NCI-H2227 (cell line): ENCODE measurements around the gene GAB4.
A peak's percentile ranks its signal among the peaks of the same experiment; 100 is the strongest.
"Not testable (repeated sequence)": the region's sequence is repeated elsewhere in the genome, so short reads cannot be mapped to it uniquely, and the experiment has no call there.

Experiments used
- DNase-seq: peaks from one replicate; lab custom pipeline; 2025; ENCODE audit not compliant: unreplicated experiment; lab: John Stamatoyannopoulos, UW

The GAB4 gene, protein sequence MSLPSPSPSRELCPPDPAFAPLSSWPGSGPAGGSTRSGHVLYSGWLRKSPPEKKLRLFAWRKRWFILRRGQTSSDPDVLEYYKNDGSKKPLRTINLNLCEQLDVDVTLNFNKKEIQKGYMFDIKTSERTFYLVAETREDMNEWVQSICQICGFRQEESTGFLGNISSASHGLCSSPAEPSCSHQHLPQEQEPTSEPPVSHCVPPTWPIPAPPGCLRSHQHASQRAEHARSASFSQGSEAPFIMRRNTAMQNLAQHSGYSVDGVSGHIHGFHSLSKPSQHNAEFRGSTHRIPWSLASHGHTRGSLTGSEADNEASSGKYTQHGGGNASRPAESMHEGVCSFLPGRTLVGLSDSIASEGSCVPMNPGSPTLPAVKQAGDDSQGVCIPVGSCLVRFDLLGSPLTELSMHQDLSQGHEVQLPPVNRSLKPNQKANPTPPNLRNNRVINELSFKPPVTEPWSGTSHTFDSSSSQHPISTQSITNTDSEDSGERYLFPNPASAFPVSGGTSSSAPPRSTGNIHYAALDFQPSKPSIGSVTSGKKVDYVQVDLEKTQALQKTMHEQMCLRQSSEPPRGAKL

DNA sequence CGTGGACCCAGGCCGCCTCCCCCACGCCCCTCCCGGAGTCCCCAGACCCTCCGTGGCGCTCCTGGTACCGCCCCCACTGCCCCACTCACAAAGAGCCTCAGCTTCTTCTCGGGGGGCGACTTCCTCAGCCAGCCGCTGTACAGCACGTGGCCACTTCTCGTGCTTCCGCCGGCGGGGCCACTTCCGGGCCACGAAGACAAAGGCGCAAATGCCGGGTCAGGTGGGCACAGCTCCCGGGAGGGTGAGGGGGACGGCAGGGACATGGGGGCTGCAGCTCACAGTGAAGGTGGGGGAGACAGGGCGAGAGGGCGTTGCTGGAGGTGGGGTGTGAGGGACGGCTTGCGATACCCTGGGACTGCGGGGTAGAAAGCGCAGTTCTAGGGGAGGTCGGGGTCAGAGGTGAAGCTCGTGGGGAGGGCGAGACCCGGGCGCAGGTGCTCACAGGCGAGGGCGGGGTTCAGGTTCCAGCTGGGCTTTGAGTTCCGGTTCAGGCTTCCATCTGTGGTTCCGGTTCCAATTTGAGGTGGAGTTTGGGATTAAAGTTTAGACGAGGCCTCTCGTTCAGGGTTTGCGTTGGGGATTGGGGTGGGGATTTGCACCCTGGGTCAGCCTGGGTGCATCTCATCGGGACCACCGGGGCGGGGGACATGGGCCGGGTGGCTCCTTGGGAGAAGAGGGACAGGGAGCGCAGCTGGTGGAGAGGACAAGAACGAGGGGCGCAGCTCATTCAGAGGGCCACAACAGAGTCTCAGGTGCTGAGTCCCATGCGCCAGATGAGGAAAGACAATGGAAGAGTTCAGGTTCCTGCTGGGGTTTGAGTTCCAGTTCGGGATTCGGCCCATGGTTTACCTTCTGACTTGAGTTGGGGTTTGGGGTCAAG is at the start of gene GAB4:
TSS of gene GAB4 (minus strand) at position 371 of the 880 bp plus-strand sequence. CDS start at position 263, 108 bp downstream.
- peak; percentile 15 for DNase-seq

DNA sequence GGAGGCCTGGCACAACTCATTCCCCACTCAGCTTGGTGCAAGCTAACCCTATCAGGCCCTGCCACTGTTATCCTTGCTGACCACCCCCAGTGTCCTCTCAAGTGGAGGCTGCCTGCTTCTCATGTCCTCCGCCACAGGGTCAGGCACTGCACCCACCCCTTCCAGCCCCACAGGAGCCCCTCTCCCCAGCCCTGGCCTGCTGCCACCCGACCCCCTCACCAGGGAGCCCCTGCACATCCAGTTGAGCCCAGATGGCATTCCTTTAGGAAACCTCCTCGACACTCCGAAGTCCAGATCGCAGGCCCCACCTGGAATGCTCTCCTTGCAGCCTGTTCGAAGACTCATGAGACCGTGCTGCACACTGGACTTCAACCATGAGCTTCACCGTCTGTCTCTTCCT is 48.8 kb upstream of the GAB4 start:
- no peak for DNase-seq

DNA sequence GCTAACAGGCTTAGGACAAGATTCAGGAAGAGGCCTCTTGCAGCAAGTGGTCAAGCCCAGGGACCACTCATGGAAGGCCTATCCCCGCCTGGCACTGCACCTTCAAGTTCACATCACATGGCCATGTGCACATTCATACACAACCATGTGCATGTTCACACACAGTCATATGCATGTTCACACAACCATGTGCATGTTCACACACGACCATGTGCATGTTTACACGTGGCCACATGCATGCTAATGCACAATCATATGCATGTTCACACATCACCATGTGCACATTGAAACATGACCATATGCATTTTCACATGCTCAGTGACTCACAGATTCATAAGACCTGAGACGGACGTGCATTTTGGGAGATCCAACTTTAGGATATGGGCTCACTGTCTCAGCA is 48.0 kb upstream of the GAB4 start:
- DNase-seq, result no peak

DNA sequence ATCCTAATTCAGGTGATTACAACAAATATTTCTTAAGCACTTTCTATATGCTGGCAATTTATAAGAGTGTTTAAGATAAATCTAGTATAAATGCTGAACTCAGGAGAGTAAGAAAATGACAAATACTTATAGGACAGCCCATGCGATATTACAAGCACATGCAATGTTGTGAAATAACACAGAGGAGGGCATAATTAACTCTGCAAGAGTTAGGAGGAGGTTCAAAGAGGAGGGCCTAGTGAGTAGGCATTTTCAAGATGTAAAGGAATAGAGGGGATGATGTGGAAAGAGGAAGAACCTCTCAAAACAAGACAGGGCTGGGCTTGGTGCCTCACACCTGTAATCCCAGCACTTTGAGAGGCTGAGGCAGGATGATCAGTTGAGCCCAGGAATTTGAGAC is 39.6 kb upstream of the GAB4 start:
- no peak for DNase-seq

DNA sequence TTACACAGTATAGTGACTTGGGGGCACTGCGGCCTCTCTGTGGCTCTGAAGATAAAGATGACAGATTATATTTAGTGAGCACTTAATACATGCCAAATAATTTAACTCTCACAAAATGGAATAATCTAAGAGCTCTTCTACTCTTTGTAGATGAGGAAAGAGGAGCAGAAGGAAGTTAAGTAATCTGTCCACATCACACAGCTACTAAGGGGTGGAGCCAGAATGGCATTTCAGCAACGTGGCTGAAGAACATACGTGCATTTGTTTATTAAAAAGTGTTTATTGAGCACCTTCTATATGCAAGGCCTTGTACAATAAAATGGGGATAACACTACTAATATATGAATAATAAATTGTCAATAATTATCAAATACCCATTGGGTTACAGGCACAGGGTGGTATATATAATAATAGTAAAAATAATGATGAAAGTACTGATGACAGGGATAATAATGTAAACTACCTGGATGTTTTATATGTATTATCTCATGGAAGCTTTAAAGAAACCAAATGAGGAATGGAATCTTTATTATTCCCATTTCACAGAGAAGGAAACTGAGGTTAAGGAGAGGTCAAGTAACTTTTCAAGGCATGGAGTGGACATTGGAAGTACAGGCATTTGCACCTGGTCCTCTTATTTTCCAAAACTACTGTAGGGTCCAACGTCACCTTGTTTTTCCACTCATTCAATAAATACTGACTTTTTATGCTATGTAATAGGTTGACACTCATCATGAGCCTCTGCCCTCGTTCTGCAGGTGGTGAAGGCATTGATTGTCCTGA is 38.7 kb upstream of the GAB4 start:
- DNase-seq, result no peak

DNA sequence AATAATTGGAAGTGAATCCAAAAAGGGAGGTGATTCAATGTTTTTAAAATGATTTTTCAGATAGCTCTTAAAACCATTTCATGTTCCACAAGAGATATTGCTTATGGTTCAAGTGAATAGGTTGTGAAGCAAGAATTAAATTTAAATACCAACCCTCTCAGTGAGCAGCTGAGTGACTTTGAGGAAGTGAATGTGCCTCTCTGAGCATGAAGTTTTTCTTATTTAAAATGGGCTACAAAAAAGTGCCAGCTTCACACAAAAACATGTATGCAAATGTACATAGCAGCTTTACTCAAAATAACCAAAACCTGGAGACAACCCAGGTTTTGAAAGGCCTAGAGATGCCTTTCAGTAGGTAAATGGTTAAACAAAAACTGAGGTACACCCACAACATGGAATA is 35.5 kb upstream of the GAB4 start:
- no peak for DNase-seq

DNA sequence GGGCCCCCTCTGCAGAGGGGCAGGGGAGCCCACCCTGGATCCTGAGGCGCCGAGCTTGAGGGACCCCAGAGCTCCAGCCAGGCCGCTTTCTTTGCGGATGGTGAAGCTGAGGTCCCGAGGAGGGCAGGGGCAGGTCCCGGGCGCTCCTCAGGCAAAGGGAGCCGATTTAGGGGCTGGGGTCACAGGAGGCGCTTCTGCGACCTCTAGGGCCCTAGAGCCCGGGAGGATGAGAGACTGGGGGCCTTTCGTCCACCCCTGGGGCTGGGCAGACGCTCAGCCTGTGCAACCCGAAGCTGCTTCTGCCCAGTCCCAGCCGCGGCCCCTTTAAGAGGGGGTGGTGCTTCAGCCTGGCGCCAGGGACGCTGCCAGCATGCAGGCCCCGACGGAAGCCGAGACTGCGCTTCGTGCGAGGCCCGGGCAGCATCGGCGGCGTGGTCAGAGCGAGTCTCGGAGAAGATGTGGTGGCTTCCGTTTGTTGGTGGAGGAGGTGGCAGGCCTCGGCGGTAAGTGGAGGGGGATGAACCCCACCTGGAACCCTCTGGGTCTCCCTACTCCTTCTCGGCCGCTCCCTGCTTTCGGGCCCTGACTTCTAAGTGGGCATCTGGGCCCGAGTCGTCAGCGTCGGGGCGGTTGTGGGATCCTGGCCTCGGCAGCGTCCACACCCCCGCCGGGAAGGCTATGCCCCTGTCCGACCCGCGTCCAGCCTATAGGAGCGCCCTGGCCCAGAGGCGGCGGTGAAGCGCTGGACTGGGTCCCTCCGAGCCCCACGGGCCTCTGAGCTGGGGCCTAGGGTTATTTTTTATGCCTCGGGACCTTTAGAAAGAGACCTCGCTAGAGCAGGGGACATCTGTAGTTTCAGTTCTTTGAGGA is 29.1 kb upstream of the GAB4 start:
- DNase-seq, result peak; percentile 39

DNA sequence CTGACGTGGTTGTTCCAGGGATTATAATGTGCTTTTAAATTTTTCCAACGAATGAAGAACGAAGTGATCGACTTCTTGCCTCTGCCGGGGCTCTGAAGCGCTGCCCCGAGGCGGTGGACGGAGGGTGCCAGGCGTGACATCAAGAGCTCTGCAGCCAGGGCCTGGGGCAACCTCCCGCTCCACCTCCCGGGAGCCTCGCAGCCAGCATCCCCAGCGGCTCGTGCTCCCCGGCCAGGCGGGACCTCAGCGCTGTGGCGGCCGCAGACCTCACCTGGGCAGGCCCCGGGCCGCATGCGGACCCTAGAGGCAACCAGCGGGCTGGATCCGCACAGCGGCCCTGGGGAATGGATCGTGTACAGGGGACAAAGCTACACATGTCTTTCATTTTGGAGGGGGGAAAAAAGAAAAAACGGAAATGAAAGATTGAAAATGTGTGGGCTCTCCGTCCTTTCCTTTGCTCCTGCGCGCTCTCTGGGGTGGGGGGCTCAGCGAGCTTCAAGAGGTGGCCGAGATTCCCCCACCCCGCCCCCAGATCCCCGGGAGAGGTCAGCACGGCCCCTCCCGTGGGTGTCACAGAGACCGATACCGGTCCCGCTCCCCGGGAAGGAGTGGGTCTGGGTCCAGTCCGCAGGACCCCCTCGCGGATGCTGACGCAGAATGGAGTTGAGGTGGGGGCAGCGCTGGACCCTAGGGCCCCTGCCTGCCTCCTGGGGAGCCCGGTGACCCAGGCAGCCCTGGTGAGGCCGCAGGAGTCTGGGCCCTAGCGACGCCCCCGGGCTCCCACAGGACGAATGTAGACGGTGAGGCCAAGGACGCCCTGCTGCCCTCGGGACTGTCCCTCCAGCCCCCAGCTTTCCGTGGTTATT is 28.2 kb upstream of the GAB4 start:
- DNase-seq, result not testable (repeated sequence)

DNA sequence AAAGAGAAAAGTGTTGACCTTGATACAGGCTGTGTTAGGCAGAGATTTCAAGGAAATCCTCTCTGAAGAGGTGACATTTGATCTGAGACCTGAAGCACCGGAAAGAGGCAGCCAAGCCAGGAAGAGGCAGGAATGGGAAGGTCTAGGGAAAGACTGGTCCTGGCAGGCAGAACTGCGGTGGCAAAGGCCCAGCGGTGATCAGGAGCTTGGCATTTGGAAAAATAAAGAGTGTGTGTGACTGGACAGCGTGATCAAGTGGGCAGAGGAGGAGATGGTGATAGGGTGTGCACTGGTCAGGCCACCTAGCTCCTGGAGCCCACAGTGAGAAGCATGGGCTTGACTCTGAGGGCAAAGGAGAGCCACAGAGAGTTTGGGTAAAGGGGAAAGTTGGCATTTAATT is 27.2 kb upstream of the GAB4 start:
- DNase-seq, result no peak

DNA sequence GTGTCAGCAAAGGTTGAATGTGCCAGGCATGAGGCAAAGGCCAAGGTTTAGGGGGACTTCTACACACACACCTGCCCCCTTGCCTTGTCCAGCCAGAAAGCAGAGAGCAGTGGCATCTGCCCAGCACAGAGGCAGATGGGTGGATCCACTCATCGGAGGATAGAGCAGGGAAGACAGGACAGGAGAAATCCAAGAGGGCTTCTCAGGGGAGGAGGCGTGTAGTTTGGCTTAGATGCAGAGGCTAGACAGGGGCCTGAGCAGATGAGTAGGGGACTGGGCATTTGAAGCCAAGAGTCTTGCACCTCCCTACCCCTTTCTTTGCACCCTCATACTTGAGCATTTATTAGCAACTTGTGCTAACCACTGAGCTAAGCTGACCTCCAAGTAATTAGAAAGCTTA is 26.5 kb upstream of the GAB4 start:
- not testable (repeated sequence) for DNase-seq

DNA sequence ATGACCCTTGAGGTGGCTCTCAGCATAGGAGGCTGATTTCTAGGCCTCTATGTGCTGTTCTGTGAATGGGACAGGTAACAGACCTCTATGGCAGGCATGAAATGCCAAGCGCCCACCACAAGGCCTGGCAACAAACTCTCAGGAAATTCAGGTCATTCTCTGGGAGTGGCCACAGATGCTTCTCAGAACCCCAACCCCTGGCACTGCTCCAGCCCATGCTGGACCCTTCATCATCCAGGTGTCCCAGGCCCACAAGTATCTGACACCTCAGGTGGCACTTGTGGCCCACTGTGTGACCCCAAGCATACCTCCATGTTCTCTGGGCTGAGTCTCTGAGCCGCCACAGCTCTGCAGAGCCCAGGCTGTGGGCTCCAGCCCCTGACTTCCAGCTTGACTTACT is 24.3 kb upstream of the GAB4 start:
- not testable (repeated sequence) for DNase-seq

DNA sequence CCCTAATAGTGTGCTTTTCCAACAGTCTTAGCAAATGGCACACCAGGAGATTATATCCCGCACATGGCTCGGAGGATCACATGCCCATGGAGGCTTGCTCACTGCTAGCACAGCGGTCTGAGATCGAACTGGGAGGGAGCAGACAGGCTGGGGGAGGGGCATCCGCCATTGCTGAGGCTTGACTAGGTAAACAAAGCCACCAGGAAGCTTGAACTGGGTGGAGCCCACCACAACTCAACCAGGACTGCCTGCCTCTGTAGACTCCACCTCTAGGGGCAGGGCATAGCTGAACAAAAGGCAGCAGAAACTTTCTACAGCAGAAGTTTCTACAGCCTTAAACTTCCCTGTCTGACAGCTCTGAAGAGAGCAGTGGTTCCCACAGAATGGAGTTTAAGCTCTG is 16.4 kb upstream of the GAB4 start:
- DNase-seq, result not testable (repeated sequence)

DNA sequence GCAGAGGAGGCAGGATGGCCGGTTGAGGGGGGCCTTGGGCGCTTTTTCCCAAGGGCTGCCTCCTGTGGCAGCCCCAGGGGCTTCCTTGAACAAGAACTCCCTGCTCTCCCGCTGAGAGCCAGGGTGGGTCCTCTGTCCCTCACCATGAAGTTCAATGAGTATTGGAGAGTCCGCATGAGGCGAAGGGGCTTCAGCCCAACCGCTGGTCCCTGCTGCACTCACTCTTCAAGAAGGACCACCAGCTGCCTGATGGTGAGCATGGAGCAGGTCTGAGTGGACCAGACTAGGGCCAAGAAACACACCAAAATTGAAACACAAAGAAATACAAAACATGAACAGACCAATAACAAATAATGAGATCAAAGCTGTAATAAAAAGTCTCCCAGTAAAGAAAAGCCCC is 7.5 kb upstream of the GAB4 start:
- DNase-seq, result not testable (repeated sequence)

DNA sequence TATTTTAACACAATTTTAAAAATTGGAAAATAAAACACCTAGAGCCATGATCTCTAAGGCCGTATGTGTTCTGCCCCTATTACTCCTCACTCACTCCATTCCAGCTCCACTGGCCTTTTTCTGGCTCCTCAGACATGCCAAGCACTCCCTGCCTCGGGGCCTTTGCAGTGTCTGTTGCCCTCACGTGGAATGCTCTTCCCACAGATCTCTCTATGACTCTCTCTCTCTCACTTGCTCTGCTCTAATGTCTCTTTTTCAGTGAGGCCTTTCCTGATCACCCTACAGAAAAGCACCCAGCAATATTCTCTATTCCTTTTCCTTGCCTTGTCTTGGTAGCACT is 6.0 kb upstream of the GAB4 start:
- DNase-seq, result not testable (repeated sequence)

DNA sequence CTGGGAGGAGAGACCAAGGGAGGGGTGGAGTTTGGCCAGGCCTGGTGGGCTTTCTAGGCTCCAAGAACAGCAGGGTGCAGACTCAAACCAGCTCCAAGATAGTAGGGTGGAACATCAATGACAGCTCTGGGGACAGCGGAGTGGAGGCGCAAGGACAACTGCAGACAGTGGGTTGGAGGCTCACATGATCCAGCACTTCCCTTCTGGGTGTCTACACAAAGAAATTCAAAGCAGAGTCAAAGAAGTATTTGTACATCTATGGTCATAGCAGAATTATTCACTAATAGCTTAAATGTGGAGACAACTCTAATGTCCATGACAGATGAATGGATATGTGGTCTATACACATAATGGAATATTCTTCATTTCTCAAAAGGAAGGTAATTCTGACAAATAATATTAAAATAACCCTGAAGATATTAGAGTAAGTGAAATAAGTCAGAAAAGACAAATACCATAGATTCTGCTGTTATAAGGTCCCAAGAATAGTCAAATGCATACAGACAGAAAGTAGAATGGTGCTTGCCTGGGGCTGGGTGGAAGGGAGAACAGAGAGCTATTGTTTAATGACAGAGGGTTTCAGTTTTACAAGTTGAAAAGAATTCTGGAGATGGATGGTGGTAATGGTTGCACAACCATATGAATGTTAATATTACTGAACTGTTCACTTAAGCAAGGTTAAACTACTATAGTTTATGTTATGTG is 5.5 kb upstream of the GAB4 start:
- DNase-seq, result no peak

DNA sequence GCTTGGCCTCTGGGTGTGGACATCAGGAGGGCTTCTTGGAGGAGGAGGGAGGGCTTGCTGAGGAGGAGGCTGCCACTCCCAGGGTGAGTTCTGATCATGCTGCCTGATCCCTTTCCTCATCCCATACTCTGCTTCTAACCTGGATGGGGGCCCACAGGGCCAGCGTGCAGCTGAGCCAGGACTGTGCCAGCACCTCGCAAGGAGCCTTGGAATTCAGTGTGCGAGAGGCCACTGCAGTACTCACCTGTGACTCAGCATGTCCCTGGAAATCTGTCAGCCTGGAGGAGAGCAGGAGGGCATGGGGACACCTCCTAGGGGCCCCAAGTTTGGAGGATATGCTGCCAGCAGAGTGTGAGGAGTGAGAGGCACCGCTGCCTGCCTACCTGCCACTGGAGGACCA is 4.2 kb upstream of the GAB4 start:
- DNase-seq, result no peak

DNA sequence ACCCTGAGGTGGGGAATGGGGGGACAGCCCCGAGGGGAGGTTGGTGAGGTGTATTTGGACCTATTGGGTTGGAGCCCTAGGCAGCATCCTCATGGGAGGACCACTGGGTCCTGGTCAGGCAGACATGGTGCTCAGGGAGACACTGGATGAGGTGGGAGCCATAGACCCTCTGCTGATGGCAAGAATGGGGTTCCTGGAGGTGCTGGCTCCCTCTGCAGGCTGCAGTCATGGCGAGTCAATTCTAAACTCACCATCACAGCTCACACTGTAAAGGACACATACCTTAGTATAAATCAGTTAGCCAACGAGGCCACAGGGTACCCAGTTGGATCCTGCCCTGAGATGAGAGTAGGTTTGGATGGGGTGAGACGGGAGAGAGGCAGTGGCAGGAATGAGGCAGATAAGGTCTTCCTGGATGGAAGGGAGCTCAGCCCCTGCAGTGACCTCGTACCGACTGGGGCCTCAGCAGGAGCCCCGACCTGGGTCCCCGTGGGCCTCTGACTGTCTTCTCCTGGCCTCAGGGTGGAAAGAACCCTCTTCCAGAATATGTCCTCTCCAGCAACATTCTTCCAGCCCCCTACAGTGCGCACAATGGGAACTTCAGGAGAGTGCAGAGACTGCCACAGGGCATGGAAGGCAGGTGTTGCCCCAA is 1.7 kb upstream of the GAB4 start:
- no peak for DNase-seq

DNA sequence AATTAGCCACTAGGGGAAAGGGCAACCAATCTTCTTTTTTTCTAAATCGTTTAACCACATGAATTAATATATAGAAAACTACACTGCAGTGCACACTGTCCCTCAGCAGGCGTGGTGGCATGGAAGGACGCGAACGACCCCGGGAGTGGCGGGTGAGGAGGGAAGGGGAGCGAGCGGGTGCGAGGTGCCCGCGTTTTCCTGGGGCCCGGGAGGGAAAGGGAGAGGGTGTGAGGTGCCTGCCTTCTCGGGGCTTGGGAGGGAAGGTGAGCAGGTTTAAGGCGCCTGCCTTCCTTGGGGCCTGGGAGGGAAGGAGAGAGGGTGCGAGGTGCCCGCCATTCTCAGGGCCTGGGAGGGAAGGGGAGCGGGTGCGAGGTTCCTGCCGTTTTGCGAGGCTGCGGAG is 765 bp downstream of the GAB4 start:
- no peak for DNase-seq
